Measurements from ENCODE around the gene INO80B. TPM values are rescaled to one million over a fixed set of nuclear protein-coding genes. Genes with fewer than 3 reads are reported as not detected.
"Not testable (repeated sequence)": the region's sequence is repeated elsewhere in the genome, so short reads cannot be mapped to it uniquely, and the experiment has no call there.

The INO80B gene
- total and polyA plus RNA-seq, 11 donors = 11.7 to 29.2 (median 22.6) TPM

DNA sequence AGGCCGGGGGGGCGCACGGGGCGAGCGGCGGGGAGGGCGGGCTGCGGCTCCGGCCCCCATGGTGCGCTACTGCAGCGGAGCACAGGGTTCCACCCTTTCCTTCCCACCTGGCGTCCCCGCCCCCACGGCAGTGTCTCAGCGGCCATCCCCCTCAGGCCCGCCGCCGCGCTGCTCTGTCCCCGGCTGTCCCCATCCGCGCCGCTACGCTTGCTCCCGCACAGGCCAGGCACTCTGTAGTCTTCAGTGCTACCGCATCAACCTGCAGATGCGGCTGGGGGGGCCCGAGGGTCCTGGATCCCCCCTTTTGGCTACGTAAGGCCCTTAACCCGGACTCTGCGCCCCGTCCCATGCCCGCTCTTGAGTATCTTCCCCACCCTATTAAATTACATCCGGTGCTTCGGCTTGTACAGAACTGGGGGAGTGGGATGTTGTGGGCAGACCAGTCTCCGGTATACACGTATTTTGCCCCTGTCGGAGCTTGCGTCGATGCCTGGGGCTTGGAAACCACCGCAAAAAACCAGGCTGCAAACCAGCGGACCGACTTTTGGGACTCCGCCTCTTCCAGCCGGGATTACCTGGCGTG lies 2.8 kb downstream of the INO80B start:
- intact Hi-C loops (cut with DNase I) = loop anchor here in 1 of 10 donors (5.0 kb wide), 1 partner anchor 40 kb away; no protein-coding TSS in a partner anchor

DNA sequence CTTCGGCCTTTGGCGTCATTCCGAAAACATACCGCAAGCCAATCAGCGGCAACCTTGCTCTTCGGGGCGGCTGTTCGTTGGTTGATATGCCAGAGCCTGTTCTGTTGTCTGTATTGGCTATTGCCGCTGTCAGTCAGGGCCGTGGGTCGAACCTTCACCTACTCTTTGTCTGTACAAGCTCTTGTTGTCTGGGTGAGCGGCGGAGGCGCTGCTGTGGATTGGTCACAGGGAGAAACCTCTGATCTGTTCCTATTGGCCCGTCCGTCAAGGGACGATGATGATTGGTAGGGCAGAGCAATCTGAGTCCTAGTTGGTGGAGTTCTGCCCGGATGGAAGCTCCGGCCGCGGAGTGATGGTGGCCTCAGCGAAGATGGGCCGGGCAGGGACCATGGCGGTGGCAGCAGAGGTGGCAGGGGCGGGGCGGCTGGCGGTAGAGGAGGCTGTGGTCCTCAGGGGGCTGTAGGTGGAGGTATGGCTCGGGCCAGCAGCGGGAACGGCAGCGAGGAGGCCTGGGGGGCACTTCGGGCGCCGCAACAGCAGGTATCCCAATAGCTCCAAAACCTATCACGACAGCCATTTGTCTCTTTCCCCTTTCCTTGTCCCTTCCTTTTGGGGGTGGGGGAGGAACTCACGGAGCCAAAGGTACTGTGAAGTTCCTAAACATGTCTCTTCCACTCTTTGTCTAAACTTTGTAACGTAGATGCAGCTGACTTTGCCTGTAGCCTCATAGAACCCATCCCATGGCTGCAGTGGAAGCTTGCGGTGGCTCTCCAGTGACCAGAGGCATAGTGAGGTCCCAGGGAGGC lies 3.4 kb downstream of the INO80B start, which contains the start of gene WBP1:
WBP1 (plus strand) TSS at position 307 of the 806 bp plus-strand sequence; CDS start at position 472, 165 bp downstream.
- WGBS, 4 donors = 0 to 2% (median 1%) methylated on average over 32 to 38 of the region's 38 CpGs

More for the DNA sequence above, 2.8 kb downstream of the INO80B start:
- Histone ChIP-seq H3K9me3 (no peaks in the 10 kb centered on the region), H3K27me3 (no peaks in the 10 kb centered on the region), H3K4me1 (peaks cover 5 to 40% (median 32%) of the 10 kb centered on the region in 12 donors), H3K4me3 (peak overlapping the region; percentile 50 to 83 (median 70)), H3K27ac (peak overlapping the region; percentile 84 to 98 (median 95)), H3K36me3 (peaks cover 0 to 25% (median 15%) of the 10 kb centered on the region in 9 donors)
- ATAC-seq = peak; percentile 11 to 36 (median 29)
- 0 to 2% (median 1%) methylated on average over 22 to 46 of the region's 46 CpGs for WGBS, 4 donors
- DNase-seq = peak; percentile 67 to 86 (median 74)
- TF ChIP-seq, protein P1, sequence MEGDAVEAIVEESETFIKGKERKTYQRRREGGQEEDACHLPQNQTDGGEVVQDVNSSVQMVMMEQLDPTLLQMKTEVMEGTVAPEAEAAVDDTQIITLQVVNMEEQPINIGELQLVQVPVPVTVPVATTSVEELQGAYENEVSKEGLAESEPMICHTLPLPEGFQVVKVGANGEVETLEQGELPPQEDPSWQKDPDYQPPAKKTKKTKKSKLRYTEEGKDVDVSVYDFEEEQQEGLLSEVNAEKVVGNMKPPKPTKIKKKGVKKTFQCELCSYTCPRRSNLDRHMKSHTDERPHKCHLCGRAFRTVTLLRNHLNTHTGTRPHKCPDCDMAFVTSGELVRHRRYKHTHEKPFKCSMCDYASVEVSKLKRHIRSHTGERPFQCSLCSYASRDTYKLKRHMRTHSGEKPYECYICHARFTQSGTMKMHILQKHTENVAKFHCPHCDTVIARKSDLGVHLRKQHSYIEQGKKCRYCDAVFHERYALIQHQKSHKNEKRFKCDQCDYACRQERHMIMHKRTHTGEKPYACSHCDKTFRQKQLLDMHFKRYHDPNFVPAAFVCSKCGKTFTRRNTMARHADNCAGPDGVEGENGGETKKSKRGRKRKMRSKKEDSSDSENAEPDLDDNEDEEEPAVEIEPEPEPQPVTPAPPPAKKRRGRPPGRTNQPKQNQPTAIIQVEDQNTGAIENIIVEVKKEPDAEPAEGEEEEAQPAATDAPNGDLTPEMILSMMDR (IDR thresholded peaks at IDR 0.05) = no peak
- peak; percentile 47 to 76 for TF ChIP-seq POLR2A (IDR thresholded peaks at IDR 0.05)

DNA sequence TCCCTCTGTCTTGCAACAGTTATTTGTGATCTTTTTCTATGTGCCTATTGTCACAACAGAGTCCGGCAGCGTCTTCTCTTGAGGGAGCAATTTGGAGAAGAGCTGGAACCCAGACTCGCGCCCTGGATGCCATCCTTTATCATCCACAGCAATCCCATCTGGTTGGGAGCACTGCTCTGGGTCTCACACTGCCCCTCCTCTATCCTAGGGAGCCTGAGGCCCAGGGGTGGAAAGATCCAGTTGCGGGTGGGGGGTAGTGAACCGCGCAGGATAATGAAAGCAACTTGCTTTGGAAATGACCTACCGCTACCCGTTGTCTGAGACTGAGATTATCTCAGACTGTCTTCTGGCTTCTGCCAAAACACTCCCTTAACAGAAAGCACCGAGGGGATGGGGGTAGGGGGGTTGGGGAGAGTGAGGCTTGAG lies 4.1 kb downstream of the INO80B start:
- H3K36me3 ChIP-seq = peaks cover 0 to 27% (median 22%) of the 10 kb centered on the region in 9 donors
- no peaks in the 10 kb centered on the region for H3K9me3 ChIP-seq
- H3K27me3 ChIP-seq = no peaks in the 10 kb centered on the region
- H3K27ac ChIP-seq = peak overlapping the region in 10 of 12 donors; percentile 66 to 97 (median 78)
- 2 to 5% (median 3%) methylated on average over 10 of the region's 10 CpGs for WGBS, 4 donors
- ATAC-seq = no peak
- TF ChIP-seq, protein P1 (IDR thresholded peaks at IDR 0.05) = no peak
- no peak for TF ChIP-seq POLR2A (IDR thresholded peaks at IDR 0.05)
- H3K4me3 ChIP-seq = peak overlapping the region; percentile 52 to 83 (median 70)
- intact Hi-C loops (cut with DNase I) = loop anchor here in 1 of 10 donors (5.0 kb wide), 1 partner anchor 42 kb away; no protein-coding TSS in a partner anchor
- DNase-seq = no peak
- H3K4me1 ChIP-seq = peaks cover 5 to 42% (median 33%) of the 10 kb centered on the region in 12 donors

More for the DNA sequence above, 3.4 kb downstream of the INO80B start, which contains the start of gene WBP1:
- peak; percentile 99 to 100 (median 100) for DNase-seq
- Histone ChIP-seq H3K4me3 (peak within 1 kb of the TSS; percentile 52 to 83 (median 70)), H3K4me1 (peaks cover 5 to 40% (median 32%) of the 10 kb centered on the region in 12 donors), H3K9me3 (no peaks in the 10 kb centered on the region), H3K36me3 (peaks cover 0 to 27% (median 22%) of the 10 kb centered on the region in 9 donors), H3K27ac (peak within 1 kb of the TSS; percentile 84 to 98 (median 95)), H3K27me3 (no peaks in the 10 kb centered on the region)
- TF ChIP-seq, protein P1 (IDR thresholded peaks at IDR 0.05) = no peak
- peak in 1 of 2 donors; percentile 61 for TF ChIP-seq POLR2A (IDR thresholded peaks at IDR 0.05)
- intact Hi-C loops (cut with DNase I) = loop anchor here in 1 of 10 donors (5.0 kb wide), 1 partner anchor 41 kb away; no protein-coding TSS in a partner anchor
- peak; percentile 93 to 96 (median 95) for ATAC-seq

DNA sequence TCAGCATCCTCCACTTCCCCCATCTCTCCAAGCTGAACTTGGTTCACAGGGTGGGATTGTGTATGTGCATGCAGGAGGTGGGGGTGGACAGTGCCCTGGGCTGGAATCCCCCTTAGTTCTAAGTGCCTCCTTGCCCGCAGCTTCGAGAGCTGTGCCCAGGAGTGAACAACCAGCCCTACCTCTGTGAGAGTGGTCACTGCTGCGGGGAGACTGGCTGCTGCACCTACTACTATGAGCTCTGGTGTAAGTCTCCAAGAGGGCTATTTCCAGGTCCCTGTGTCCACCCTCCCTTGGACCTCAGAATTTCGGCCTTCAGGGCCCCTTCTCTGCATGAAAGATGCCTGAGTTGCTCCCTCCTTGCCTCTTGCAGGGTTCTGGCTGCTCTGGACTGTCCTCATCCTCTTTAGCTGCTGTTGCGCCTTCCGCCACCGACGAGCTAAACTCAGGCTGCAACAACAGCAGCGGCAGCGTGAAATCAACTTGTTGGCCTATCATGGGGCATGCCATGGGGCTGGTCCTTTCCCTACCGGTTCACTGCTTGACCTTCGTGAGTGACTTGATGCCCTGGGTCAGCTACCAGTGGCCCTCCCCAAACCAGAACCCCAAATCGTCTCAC lies 4.7 kb downstream of the INO80B start:
- peaks cover 0 to 27% (median 22%) of the 10 kb centered on the region in 9 donors for H3K36me3 ChIP-seq
- H3K27ac ChIP-seq, DNase-seq, ATAC-seq, H3K9me3 ChIP-seq, H3K27me3 ChIP-seq: not testable (repeated sequence)
- H3K4me3 ChIP-seq = peak overlapping the region in 5 of 12 donors; percentile 73 to 83 (median 80)
- H3K4me1 ChIP-seq = peaks cover 11 to 44% (median 37%) of the 10 kb centered on the region in 12 donors
- 79 to 86% (median 85%) methylated on average over 13 of the region's 13 CpGs for WGBS, 4 donors
- intact Hi-C loops (cut with DNase I) = loop anchor here in 1 of 10 donors (5.0 kb wide), 1 partner anchor 42 kb away; no protein-coding TSS in a partner anchor

DNA sequence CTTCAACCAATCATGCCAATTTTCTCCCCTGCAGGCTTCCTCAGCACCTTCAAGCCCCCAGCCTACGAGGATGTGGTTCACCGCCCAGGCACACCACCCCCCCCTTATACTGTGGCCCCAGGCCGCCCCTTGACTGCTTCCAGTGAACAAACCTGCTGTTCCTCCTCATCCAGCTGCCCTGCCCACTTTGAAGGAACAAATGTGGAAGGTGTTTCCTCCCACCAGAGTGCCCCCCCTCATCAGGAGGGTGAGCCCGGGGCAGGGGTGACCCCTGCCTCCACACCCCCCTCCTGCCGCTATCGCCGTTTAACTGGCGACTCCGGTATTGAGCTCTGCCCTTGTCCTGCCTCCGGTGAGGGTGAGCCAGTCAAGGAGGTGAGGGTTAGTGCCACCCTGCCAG lies 5.3 kb downstream of the INO80B start:
- Histone ChIP-seq H3K4me1 (peaks cover 11 to 46% (median 37%) of the 10 kb centered on the region in 12 donors), H3K36me3 (peaks cover 0 to 27% (median 22%) of the 10 kb centered on the region in 9 donors)
- H3K9me3 ChIP-seq; intact Hi-C loops (cut with DNase I); H3K27me3 ChIP-seq; ATAC-seq; H3K27ac ChIP-seq; DNase-seq; H3K4me3 ChIP-seq: not testable (repeated sequence)
- 88 to 91% (median 89%) methylated on average over 10 of the region's 10 CpGs for WGBS, 4 donors
